AG20443 (cell line): ENCODE measurements around the gene NAV2.
"Not testable (repeated sequence)": the region's sequence is repeated elsewhere in the genome, so short reads cannot be mapped to it uniquely, and the experiment has no call there.

Experiments used
- DNase-seq: peaks from one replicate; pipeline ENCODE4 v3.0.0; 2012; ENCODE audit warnings: low spot score, mixed read lengths

The NAV2 gene

GRCh38 chr11:19996571-19996970 lies 283.9 kb downstream of the NAV2 start:
- DNase-seq = no peak

- no peak for DNase-seq
These were observed 287.3 kb downstream of the NAV2 start for GRCh38 chr11:20000022-20000350.

- DNase-seq = no peak
These were observed 287.9 kb downstream of the NAV2 start for GRCh38 chr11:20000351-20001134.

- no peak for DNase-seq
These were observed 289.9 kb downstream of the NAV2 start for GRCh38 chr11:20002312-20003216.

GRCh38 chr11:20003351-20003750 lies 290.7 kb downstream of the NAV2 start:
- DNase-seq = no peak

GRCh38 chr11:20004866-20005265 lies 292.2 kb downstream of the NAV2 start:
- no peak for DNase-seq

- no peak for DNase-seq
These were observed 293.1 kb downstream of the NAV2 start for GRCh38 chr11:20005747-20006146.

GRCh38 chr11:20006618-20007017 lies 294.0 kb downstream of the NAV2 start:
- not testable (repeated sequence) for DNase-seq

GRCh38 chr11:20007386-20007785 lies 294.7 kb downstream of the NAV2 start:
- no peak for DNase-seq

- DNase-seq = no peak
These were observed 295.7 kb downstream of the NAV2 start for GRCh38 chr11:20008190-20008870.

- no peak for DNase-seq
These were observed 296.4 kb downstream of the NAV2 start for GRCh38 chr11:20008871-20009644.

GRCh38 chr11:20010156-20010850 lies 297.7 kb downstream of the NAV2 start:
- DNase-seq = no peak

- DNase-seq = no peak
These were observed 298.2 kb downstream of the NAV2 start for GRCh38 chr11:20010851-20011225.

- no peak for DNase-seq
These were observed 298.8 kb downstream of the NAV2 start for GRCh38 chr11:20011307-20011951.

GRCh38 chr11:20013346-20014066 lies 300.9 kb downstream of the NAV2 start:
- DNase-seq = no peak

- DNase-seq = no peak
These were observed 301.4 kb downstream of the NAV2 start for GRCh38 chr11:20014067-20014402.

GRCh38 chr11:20015101-20015500 lies 302.5 kb downstream of the NAV2 start:
- no peak for DNase-seq

GRCh38 chr11:20015529-20016427 lies 303.1 kb downstream of the NAV2 start:
- DNase-seq = no peak

GRCh38 chr11:20016526-20016925 lies 303.9 kb downstream of the NAV2 start:
- DNase-seq = no peak
